SH-SY5Y (cell line): Measurements from ENCODE around the gene HEG1.
A peak's percentile ranks its signal among the peaks of the same experiment; 100 is the strongest.

Experiments
- GATA2 ChIP-seq: IDR thresholded peaks from 2 replicates; pipeline ENCODE4 v1.6.1; 2011; ENCODE audit warnings: mild to moderate bottlenecking, low read depth, low read length
- GATA3 ChIP-seq: IDR thresholded peaks from 2 replicates; pipeline ENCODE4 v1.6.1; 2011; ENCODE audit warnings: low read depth, mild to moderate bottlenecking, low read length, moderate library complexity

The HEG1 gene

GRCh38 chr3:124926426-124927101 lies 129.2 kb downstream of the HEG1 start:
- TF ChIP-seq GATA2, result no peak
- TF ChIP-seq GATA3, result no peak

- TF ChIP-seq GATA3 (no peak), GATA2 (no peak)
Measured at GRCh38 chr3:124924741-124925140, 131.1 kb downstream of the HEG1 start.

GRCh38 chr3:124923833-124924232 lies 132.0 kb downstream of the HEG1 start:
- TF ChIP-seq GATA2, result no peak
- no peak for TF ChIP-seq GATA3

DNA sequence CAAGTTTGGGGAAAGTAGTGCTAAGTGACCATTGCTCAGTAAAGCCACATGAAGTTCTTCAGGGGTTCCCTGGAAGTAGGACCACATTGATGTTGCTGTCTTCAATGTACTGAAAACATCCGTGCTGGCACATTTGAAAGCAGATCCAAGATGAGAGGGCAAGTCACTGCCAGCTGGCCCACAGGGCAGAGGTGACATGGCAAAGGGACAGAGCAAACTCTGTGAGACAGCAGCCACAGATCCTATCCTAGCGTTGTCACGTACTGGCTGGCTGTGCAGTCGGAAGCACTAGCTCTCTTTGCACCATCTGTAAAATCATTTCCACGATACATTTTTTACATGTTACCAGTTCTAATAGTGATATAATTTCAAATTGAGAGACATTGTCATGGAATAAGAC lies 135.1 kb downstream of the HEG1 start:
- TF ChIP-seq GATA3 (no peak), GATA2 (no peak)

DNA sequence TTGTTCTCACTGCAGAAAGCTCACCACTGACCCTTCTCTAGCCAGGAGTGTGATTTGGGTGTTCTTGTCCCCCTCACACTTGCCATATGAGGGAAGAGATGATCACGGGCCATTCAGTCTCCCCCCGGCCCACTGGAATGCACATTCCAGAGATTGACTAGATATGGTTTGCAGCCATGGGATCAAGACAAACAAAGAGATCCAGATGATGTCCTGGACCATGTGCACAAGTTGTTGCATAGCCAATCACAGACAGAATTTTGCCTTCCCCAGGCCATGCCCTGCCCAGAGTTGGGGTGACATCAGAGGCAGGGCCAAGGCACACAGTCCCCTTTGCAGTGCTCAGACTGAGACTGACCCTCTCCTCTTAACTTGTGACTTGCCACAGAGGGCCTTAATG lies 136.0 kb downstream of the HEG1 start:
- TF ChIP-seq GATA2, result no peak
- TF ChIP-seq GATA3, result no peak

DNA sequence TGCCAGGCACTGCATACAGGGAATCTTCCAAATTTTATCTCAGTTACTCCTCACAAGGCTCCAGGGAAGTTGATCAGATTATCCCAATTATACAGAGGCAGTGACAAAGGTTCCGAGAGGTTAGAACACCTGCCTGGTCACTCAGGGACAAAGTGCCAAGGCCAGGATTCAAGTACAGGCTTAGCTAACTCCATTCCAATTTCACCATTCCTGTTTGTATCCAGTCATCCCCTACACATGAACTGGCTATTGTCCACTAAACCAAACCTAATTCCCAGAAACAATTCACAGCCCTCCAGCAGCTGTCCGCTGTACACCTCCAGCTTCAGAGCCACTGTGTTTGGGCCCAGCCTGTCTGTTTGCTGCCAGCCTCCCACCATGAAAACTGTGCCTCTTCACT lies 137.3 kb downstream of the HEG1 start:
- TF ChIP-seq GATA2 (no peak), GATA3 (no peak)

GRCh38 chr3:124916837-124917409 lies 138.9 kb downstream of the HEG1 start:
- TF ChIP-seq GATA3, result 0 out of 2 replicates have a peak, but pooled peaks have one; percentile 17
- peak; percentile 47 for TF ChIP-seq GATA2
